Vagina (tissue), 2 donors: ENCODE measurements around the gene SF3B6.

Experiments
- CTCF ChIP-seq, 3 experiments: fragments of 450-650 bp in 2 of 3; fragments of 200-600 bp in 1 of 3; sonication (generic) in 1 of 3; IDR thresholded peaks; one replicate each; pipeline ENCODE4 v1.5.1; 2017 to 2019; ENCODE audit warnings: antibody characterized with exemption in 3 of 3, mild to moderate bottlenecking in 2 of 3, moderate library complexity in 2 of 3
- POLR2A ChIP-seq, 2 donors: fragments of 450-650 bp; IDR thresholded peaks; one replicate each; pipeline ENCODE4 v1.6.1; 2017; ENCODE audit warnings: antibody characterized with exemption in 2 of 2, mild to moderate bottlenecking in 2 of 2, moderate library complexity in 2 of 2

- TF ChIP-seq CTCF (IDR thresholded peaks at IDR 0.05) (no peak), POLR2A (IDR thresholded peaks at IDR 0.05) (no peak)
Observed at GRCh38 chr2:24055750-24056149, 20.4 kb downstream of the SF3B6 start.
